GM18526 (cell line): ENCODE results near the gene WWOX.

Experiments
- POLR2A ChIP-seq: IDR thresholded peaks from 3 replicates; pipeline ENCODE4 v1.6.1; 2011; ENCODE audit not compliant: insufficient read length; ENCODE audit errors: extremely low read depth

WWOX gene

DNA sequence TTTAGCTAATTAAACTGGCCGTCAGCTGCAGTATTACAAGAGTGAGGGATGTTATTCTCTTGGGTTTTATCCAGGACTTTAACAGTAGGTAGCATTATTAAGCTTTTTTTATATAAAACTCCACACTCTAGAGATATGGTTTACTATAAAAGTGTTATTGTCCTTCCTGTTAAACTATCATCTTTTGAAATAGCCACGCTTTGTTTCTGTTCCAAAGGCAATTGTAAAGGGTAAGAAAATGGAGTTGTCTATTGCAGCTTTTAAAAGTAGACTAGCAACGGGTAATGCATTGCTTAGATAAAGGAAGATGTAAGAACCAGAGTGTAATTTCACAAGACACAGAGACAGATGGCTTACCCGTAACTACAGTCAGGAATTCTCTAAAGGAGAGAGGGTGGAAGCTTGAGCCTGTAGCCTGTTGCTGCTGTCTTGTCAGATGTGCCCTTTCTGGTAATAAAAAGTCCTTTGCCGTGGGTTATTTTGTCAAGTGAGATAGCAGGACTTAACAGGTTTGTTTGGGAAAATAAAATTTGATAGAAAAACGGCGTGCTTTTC lies 56.4 kb downstream of the WWOX start:
- TF ChIP-seq POLR2A: no peak

DNA sequence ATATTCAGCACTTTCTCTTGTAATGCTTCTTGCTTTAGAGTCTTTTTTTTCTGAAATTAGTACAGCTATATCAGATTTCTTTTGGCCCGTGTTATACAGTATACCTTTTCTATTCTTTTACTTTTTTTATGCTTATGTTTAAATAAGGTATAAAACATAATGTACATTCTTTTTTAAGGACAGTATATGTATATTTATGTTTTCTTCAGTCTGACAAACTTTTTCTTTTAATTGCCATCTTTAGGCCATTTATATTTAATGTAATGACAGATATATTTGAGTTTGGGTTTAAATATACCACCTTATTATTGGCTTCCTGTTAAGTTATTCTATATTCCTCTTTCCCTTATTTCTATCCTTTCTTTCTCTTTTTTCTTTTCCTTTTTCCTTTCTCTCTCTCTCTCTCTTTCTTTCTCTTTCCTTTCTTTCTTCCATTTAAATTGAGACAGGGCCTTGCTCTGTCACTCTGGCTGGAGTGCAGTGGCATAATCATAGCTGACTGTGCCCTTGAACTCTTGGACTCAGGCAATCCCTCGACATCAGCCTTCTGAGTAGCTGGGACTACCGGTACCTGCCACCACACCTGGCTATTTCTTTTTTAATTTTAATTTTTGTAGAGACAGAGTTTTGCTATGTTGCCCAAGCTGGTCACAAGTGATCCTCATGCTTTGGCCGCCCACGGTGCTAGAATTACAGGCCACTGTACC lies 61.7 kb downstream of the WWOX start:
- TF ChIP-seq POLR2A: no peak

DNA sequence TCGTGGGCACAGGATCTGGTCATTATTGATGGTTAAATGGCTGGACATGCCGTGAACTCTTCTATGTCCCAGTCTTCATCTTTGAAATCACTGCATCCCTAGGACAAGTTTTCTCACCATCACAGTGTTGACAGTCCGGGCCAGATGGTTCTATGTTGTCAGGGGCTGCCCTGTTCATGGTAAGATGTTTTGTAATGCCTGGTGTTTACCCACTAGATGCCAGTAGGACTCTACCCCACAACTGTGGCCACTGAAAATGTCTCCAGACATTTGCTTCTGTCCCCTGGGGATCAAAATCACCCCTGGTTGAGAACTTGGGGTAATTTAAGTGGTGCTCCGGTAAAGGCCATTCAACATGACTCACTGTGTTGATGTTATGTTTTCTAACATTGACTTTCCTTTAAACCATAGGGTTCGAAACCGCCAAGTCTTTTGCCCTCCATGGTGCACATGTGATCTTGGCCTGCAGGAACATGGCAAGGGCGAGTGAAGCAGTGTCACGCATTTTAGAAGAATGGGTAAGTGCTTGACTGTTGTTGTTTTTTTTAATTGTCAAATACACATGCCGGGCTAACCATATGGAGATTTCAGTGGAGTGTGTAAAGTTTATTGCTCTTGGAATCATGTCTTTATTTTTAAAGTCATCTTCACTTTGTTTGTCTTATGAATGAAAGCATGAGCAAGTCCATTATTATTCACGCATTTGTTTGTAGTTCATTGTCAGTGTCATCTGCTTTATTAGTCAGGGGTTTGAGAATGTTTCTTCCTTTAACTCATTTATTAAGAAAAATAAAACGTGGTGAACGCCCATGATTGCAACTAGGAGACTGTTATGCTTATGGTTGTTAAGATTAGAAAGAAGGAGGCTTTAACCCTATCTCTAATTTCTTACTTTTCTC lies 64.6 kb downstream of the WWOX start:
- no peak for TF ChIP-seq POLR2A

DNA sequence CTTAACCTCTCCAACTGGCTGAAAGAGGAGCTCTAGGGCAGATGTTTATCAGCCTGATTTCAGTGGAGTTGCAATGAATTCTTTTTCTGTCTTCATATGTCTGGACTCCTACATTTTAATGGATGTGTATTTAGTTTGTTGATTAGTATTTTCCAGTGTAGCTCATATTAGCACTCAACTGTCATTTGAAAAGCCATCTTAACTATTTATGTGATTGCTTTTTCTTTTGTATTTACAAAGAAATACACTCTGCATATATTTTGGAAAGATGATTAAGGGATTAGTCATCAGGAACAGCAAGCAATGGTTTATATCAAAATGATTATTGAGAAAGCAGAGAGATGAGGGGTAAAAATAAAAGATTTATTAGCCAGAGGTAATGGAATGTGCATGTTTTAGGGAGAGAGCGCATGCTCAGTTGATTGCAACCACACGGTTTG lies 71.1 kb downstream of the WWOX start:
- TF ChIP-seq POLR2A: no peak

DNA sequence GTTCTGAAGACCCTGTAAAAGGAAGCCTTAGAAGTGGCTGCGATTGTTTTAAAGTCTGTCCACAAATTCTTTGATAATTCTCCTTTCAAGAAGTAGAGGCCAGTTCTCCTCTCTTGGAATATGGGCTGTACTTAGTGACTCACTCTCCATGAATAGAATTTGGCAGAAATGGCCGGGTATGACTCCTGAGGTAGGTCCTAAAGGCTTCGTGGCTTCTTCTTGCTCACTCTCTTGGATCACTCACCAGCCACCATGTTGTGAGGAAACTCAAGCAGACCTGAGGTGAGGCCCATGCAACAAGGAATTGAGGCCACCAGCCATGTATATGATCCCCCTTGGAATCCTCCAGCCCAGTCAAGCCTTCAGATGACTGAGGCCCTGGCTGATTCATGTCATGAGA lies 75.8 kb downstream of the WWOX start:
- no peak for TF ChIP-seq POLR2A

DNA sequence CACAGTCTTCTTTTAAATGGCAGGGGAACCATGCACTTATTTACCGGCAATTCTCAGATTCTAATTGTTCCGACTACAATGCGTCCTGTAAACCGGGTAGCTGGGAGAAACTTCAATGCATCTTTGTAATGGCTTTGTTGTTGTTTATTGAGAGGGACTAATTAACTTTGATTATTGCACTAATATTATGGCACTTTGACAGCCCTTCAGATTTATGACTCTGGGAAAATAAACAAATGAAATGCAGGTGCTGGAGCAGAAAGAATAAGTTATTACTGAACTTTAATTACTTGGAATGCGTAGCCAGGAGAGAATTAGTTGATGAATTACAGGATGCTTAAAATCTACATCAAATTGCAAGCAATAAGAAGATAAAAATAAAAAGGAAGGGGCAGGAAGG lies 77.0 kb downstream of the WWOX start:
- TF ChIP-seq POLR2A: no peak

DNA sequence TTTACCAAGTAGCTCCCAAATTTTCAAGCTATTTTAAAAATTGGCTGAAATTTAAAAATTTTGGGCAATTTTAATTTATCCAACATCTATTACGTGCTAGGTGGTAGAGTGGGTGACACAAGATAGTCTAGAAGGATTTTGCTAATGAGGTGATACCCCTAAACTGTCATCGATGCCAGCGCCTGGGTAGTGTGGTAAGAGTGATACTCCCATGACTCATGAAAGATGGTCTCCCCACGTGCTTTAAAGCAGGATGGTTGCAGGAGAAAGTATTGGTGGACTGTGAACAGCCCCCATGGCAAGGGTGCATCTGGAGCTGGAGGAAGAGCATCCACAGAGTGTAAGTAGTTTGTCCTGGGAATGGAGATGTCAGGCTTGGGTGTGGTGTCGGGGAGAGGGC lies 77.8 kb downstream of the WWOX start:
- no peak for TF ChIP-seq POLR2A

DNA sequence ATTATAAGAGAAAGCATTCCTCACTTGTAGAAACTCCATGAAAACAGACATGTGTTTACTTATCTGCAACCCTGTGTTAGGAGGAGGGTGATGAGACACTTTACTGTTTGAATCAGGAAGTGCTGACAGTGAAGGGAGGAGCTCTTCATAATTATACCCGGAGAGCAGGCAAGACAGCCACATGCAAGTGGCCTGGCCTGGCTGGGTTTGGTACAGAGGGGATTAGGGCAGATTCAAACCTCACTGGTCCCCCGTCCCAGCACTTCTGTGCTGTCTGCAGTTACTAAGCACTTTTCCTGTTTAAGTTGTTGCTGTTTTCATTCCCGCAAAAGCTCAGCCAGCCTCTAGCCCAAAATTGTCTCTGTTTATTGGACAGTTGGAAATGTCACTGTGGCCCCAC lies 78.5 kb downstream of the WWOX start:
- TF ChIP-seq POLR2A: no peak

DNA sequence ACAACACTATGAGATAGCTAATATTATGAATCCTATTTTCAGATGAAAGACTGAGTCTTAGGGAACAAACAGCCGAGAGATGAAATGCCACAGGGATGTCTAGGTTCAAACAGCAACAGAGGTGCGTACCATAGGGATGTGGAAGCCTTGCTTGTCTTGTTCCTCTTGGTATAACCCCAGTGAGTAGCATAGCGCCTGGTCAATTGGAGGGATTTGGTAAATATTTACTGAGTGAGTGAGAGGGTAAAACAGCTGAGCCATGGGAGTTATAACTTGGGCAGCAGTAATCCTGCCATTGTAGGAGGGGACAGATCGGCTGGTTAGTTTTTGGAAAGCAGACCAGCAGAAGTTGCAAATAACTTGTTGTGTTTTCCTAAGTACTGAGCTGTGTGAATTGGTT lies 80.2 kb downstream of the WWOX start:
- no peak for TF ChIP-seq POLR2A

DNA sequence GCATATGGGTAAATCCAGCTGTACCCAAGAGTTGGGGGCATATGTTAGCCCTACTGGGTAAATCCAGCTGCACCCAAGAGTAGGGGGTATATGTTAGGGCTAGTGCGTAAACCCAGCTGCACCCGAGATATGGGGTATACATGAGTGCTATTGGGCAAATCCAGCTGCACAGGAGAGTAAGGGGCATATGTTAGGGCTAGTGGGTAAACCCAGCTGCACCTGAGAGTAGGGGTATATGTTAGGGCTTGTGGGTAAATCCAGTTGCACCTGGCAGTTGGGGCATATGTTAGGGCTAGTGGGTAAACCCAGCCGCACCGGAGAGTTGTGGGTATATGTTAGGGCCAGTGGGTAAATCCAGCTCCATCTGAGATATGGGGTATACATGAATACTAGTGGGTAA lies 80.9 kb downstream of the WWOX start:
- no peak for TF ChIP-seq POLR2A

DNA sequence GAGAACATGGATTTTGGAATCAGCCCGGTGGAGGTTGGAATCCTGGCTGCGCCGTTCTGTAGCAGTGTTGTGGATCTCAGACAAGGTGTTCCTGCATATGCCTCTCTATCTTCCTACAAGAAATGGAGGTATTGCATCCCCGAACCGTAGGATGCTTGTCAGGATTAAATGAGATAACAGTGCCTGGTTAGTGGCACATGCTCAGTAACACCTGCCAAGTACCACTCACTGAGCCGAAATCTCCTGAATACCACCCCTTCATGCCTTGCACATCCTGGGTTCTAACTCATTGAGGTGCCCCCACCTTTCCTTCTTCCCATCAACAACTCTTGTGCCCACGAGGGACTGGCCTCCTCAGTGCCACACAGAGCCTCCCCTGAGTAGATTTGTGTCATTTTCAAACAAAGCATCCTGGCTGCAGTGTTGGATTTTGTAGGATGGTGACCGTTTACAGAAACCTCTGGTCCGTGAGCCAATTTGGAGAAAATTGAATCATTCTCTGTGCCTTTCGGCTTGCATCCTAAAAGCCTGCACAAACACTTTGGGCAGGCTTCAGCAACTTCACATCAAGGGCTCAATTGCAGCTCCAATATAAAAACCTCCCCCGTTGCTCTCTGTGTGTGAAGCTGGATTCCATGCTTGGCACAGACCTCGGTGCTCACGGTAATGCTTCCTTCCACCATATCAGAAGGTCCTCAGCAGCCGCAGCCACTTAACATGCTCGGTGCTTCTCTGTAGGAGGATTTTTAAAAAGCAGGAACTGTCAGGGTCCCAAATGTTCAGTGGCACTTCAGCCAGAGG lies 84.2 kb downstream of the WWOX start:
- TF ChIP-seq POLR2A: no peak

DNA sequence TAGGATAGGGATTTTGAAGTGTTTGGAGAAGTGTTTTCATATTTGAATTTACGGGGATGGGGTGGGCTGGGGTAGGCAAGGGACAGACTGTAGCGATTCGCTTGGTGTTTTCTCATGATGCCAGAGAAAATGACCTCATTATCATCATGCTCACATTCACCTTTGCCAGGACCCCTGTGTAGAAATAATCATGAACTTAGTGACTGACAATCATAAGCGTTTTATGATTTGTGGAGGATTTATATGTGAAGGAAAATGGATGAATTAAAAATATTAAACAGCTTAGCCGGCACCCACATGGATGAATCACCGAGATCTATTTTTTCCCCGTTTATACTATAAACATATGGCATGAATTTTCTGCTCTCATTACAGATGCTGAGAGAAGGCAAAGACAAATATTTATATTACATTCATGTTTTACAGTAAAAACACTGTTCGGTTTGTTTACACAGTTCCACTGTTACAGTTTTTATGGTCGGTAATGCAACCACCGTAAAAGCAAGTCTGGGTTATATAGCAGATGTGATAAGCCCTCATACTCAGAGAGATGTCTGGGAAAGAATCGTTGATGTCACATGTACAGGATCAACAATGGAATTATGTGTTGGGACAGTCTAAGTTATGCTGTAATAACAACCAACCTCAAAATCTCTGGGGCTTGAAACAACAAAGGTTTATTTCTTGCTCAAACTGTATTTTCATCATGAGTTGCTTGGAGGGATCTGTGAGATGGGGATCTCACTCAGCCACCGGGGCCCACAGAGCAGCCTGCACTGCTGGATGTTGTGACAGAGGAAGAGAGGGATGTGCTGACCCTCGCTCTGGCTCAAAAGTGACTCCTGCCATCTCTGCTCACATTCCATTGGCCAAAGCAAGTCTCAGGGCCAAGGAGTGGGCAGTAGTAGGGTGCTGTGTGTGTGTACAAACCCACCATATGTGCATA lies 85.1 kb downstream of the WWOX start:
- TF ChIP-seq POLR2A: no peak

DNA sequence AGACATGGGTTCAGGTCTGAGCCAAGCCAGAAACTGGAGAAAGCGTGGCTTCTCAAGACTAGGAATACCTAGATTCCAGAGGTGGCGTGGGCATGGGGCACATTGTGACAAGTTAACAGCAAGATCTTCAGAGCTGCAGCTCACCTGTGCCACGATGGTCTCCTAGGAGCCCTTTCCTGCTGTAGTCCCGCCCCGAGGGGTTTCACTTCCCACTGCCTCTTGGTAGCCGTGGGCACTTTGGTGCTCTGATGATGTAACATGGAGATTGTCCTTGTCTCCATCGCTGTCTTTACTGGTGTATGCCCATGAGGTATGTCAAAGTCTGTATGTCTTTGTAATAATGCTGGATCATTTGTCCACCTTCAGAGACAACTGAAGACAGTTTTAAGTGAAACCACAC lies 89.7 kb downstream of the WWOX start:
- TF ChIP-seq POLR2A: no peak
